Mesenchymal stem cell (in vitro differentiated cells and primary cell): ENCODE results near the gene VMP1.

Experiments
- DNase-seq: peaks from one replicate; pipeline ENCODE4 v3.0.0-alpha.2; 2013
- H2AFZ ChIP-seq: one replicate; pipeline ENCODE4 v1.6.1; 2013; ENCODE audit warnings: low read depth, mild to moderate bottlenecking, control low read depth, inconsistent platforms, low read length, moderate library complexity
- H2AK5ac ChIP-seq: 2 replicates; pipeline ENCODE4 v1.6.1; 2013; ENCODE audit warnings: low read length, moderate library complexity, mild to moderate bottlenecking, inconsistent platforms; ENCODE audit not compliant: severe bottlenecking
- H2BK120ac ChIP-seq: one replicate; pipeline ENCODE4 v1.6.1; 2013; ENCODE audit warnings: low read depth, mild to moderate bottlenecking, inconsistent platforms, low read length, moderate library complexity
- H2BK12ac ChIP-seq, 2 experiments: one replicate each; pipeline ENCODE4 v1.6.1; 2013; ENCODE audit warnings: inconsistent platforms in 2 of 2, low read length in 2 of 2, mild to moderate bottlenecking in 2 of 2, moderate library complexity in 2 of 2, control low read depth in 1 of 2
- H2BK15ac ChIP-seq: one replicate; pipeline ENCODE4 v1.6.1; 2013; ENCODE audit warnings: mild to moderate bottlenecking, low read depth, inconsistent platforms; ENCODE audit not compliant: poor library complexity, severe bottlenecking
- H2BK5ac ChIP-seq: 2 replicates; pipeline ENCODE4 v1.6.1; 2013; ENCODE audit warnings: low read depth, mild to moderate bottlenecking, low read length, control low read depth, inconsistent platforms; ENCODE audit not compliant: poor library complexity, severe bottlenecking
- H3K14ac ChIP-seq, 2 experiments: one replicate each; pipeline ENCODE4 v1.6.1; 2013; ENCODE audit warnings: inconsistent platforms in 2 of 2, low read length in 2 of 2, control low read depth in 1 of 2, mild to moderate bottlenecking in 1 of 2, moderate library complexity in 1 of 2
- H3K18ac ChIP-seq, 2 experiments: one replicate each; pipeline ENCODE4 v1.6.1; 2013; ENCODE audit warnings: inconsistent platforms in 2 of 2, low read length in 2 of 2, control low read depth in 1 of 2, low read depth in 1 of 2, mild to moderate bottlenecking in 1 of 2
- H3K23ac ChIP-seq, 2 experiments: one replicate each; pipeline ENCODE4 v1.6.1; 2013; ENCODE audit warnings: inconsistent platforms in 2 of 2, low read length in 2 of 2, mild to moderate bottlenecking in 2 of 2, moderate library complexity in 2 of 2, control low read depth in 1 of 2
- H3K27ac ChIP-seq: 2 replicates; pipeline ENCODE4 v1.5.1; 2013; ENCODE audit warnings: mild to moderate bottlenecking, moderate library complexity, low read length, control low read depth, inconsistent platforms; ENCODE audit not compliant: poor library complexity, severe bottlenecking
- H3K27me3 ChIP-seq, 2 experiments: 2 replicates each; pipeline versions ENCODE4 v1.6.1 to v1.7.0; 2013; ENCODE audit warnings: low read length in 2 of 2, mild to moderate bottlenecking in 2 of 2, moderate library complexity in 2 of 2, control low read depth in 1 of 2, inconsistent platforms in 1 of 2; ENCODE audit not compliant: control insufficient read depth in 1 of 2, insufficient read depth in 1 of 2
- H3K36me3 ChIP-seq, 2 experiments: 2 replicates each; pipeline versions ENCODE4 v1.6.1 to v1.7.0; 2013; ENCODE audit warnings: low read length in 2 of 2, control low read depth in 1 of 2, inconsistent platforms in 1 of 2, low read depth in 1 of 2, mild to moderate bottlenecking in 1 of 2; ENCODE audit not compliant: insufficient read depth in 2 of 2, control insufficient read depth in 1 of 2
- H3K4ac ChIP-seq, 2 experiments: one replicate each; pipeline ENCODE4 v1.6.1; 2013; ENCODE audit warnings: inconsistent platforms in 2 of 2, low read length in 2 of 2, mild to moderate bottlenecking in 2 of 2, moderate library complexity in 2 of 2, control low read depth in 1 of 2, low read depth in 1 of 2
- H3K4me1 ChIP-seq: 2 replicates; pipeline ENCODE4 v1.6.1; 2013; ENCODE audit warnings: low read depth, low read length, control low read depth; ENCODE audit not compliant: control insufficient read depth, insufficient read depth
- H3K4me2 ChIP-seq: 2 replicates; pipeline ENCODE4 v1.6.1; 2013; ENCODE audit warnings: low read length, mild to moderate bottlenecking, inconsistent platforms; ENCODE audit not compliant: poor library complexity, severe bottlenecking
- H3K4me3 ChIP-seq, 2 experiments: 2 replicates each; pipeline versions ENCODE4 v1.5.1 to v1.7.0; 2013; ENCODE audit warnings: low read length in 2 of 2, mild to moderate bottlenecking in 2 of 2, control low read depth in 1 of 2, low read depth in 1 of 2; ENCODE audit not compliant: insufficient read depth in 1 of 2
- H3K79me1 ChIP-seq: replicated peaks from 2 replicates; pipeline ENCODE4 v1.6.1; 2013; ENCODE audit warnings: mild to moderate bottlenecking, control low read depth, low read length, inconsistent platforms; ENCODE audit not compliant: poor library complexity, severe bottlenecking
- H3K9ac ChIP-seq: 2 replicates; pipeline ENCODE4 v1.7.0; 2013; ENCODE audit warnings: mild to moderate bottlenecking, low read length, moderate library complexity
- H3K9me3 ChIP-seq: 2 replicates; pipeline ENCODE4 v1.7.0; 2013; ENCODE audit warnings: mild to moderate bottlenecking, low read length; ENCODE audit not compliant: control insufficient read depth
- H4K8ac ChIP-seq: one replicate; pipeline ENCODE4 v1.6.1; 2013; ENCODE audit warnings: inconsistent platforms, mild to moderate bottlenecking, low read length, moderate library complexity
- H4K91ac ChIP-seq: one replicate; pipeline ENCODE4 v1.6.1; 2013; ENCODE audit warnings: mild to moderate bottlenecking, low read length, inconsistent platforms
- WGBS: methylation state at CpG from one replicate; pipeline ENCODE4 v1.1.7; 2013; ENCODE audit warnings: mixed read lengths; 5-methylcytosine and 5-hydroxymethylcytosine counted together

The VMP1 gene

GRCh38 chr17:59815965-59816364 is 108.5 kb downstream of the VMP1 start:
- H3K4me1 ChIP-seq, result peaks cover 4% of the 10 kb centered on the region
- no peak overlapping the region for H3K4me2 ChIP-seq
- H4K8ac ChIP-seq, result no peak overlapping the region
- no peaks in the 10 kb centered on the region for H3K9me3 ChIP-seq
- H3K18ac ChIP-seq, result no peak overlapping the region
- no peak overlapping the region for H3K23ac ChIP-seq
- no peak overlapping the region for H2BK15ac ChIP-seq
- peak; percentile 78 for DNase-seq
- H3K27me3 ChIP-seq, result no peaks in the 10 kb centered on the region
- H3K36me3 ChIP-seq, result peaks cover 2 to 24% of the 10 kb centered on the region in 2 experiments
- no peak overlapping the region for H3K14ac ChIP-seq
- H2AK5ac ChIP-seq, result no peak overlapping the region
- H3K79me1 ChIP-seq, result no peaks in the 10 kb centered on the region
- H2BK5ac ChIP-seq, result no peak overlapping the region
- no peak overlapping the region for H2BK12ac ChIP-seq
- no peak overlapping the region for H3K9ac ChIP-seq
- WGBS, result no CpG with 5 or more reads among the region's 1 CpG
- H2BK120ac ChIP-seq, result no peak overlapping the region
- H3K4ac ChIP-seq, result no peak overlapping the region
- no peak overlapping the region for H2AFZ ChIP-seq
- H3K4me3 ChIP-seq, result no peak overlapping the region
- H4K91ac ChIP-seq, result no peak overlapping the region
- no peak overlapping the region for H3K27ac ChIP-seq

GRCh38 chr17:59825533-59826322 is 118.3 kb downstream of the VMP1 start:
- no peak overlapping the region for H3K4me3 ChIP-seq
- no peak overlapping the region for H3K4me2 ChIP-seq
- H3K27me3 ChIP-seq, result no peaks in the 10 kb centered on the region
- H3K27ac ChIP-seq, result peak overlapping the region; percentile 81
- H2AFZ ChIP-seq, result no peak overlapping the region
- peaks cover 0 to 2% of the 10 kb centered on the region in 2 experiments for H3K36me3 ChIP-seq
- peaks cover 14% of the 10 kb centered on the region for H3K4me1 ChIP-seq
- no peak overlapping the region for H4K8ac ChIP-seq
- WGBS, result 39% methylated on average over 4 of the region's 5 CpGs
- H2BK15ac ChIP-seq, result no peak overlapping the region
- H3K4ac ChIP-seq, result no peak overlapping the region
- H2BK120ac ChIP-seq, result peak overlapping the region; percentile 80
- H3K79me1 ChIP-seq, result peaks cover 2% of the 10 kb centered on the region
- no peaks in the 10 kb centered on the region for H3K9me3 ChIP-seq
- peak; percentile 97 for DNase-seq
- H3K9ac ChIP-seq, result peak overlapping the region; percentile 82
- H3K14ac ChIP-seq, result no peak overlapping the region
- H3K23ac ChIP-seq, result no peak overlapping the region
- peak overlapping the region; percentile 90 for H2AK5ac ChIP-seq
- peak overlapping the region in 1 of 2 experiments; percentile 33 for H3K18ac ChIP-seq
- no peak overlapping the region for H2BK12ac ChIP-seq
- H4K91ac ChIP-seq, result no peak overlapping the region
- H2BK5ac ChIP-seq, result no peak overlapping the region

GRCh38 chr17:59826706-59827453 is 119.4 kb downstream of the VMP1 start:
- Histone ChIP-seq H3K9ac (peak overlapping the region; percentile 82), H3K4me3 (no peak overlapping the region), H3K36me3 (peaks cover 0 to 2% of the 10 kb centered on the region in 2 experiments), H3K23ac (no peak overlapping the region), H3K4ac (peak overlapping the region in 1 of 2 experiments; percentile 89), H2BK12ac (peak overlapping the region; percentile 84 to 93), H2AFZ (no peak overlapping the region), H3K4me1 (peaks cover 17% of the 10 kb centered on the region), H3K14ac (no peak overlapping the region), H3K27ac (peak overlapping the region; percentile 54), H2BK15ac (peak overlapping the region; percentile 83), H2BK120ac (peak overlapping the region; percentile 85), H2BK5ac (no peak overlapping the region), H2AK5ac (peak overlapping the region; percentile 87), H3K9me3 (no peaks in the 10 kb centered on the region), H3K79me1 (peaks cover 2% of the 10 kb centered on the region), H3K4me2 (no peak overlapping the region), H3K18ac (peak overlapping the region; percentile 80 to 92), H4K91ac (peak overlapping the region; percentile 68), H4K8ac (peak overlapping the region; percentile 54), H3K27me3 (no peaks in the 10 kb centered on the region)
- WGBS, result over 99% methylated on average over 4 of the region's 4 CpGs
- no peak for DNase-seq
